ENCODE data around the gene IDH3G.

DNA sequence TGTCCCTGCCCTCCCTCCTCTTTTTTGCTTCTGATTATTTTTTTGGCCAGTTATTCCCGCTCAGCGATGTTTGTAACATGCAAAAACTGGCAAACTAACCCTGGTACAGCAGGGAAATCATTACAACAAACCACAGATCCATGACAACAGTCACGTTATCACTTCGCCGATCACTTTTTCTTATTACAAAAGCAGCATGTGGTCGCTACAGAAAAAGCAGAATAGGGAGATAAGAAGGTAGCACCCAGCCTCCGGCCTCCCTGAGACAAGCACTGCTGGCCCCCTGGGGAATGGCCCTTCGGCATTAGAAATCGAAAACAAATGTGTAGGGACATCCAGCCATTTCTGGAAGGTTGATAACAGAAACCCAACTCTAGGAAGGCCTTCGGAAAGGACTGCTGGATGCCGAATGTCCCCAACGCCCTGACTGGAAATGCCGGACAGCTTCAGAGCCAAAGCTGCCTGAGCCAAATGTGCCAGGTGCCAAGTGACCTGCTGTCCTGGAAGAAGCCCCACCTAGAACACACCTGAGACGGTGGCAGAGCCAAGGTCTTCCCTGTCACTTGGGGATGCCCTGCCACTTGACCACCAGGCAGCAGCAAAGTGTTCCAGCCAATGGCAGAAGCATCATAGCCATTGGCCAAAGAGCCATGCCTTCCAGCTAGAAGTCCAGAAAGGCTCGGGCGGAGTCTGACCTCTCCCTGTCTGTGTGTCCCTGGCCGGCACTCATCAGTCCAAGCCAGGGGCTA, 2.9 kb downstream of the IDH3G start:
- TF ChIP-seq CTCF (conservative IDR thresholded peaks at IDR 0.05; ENCODE audit: low read depth in 2 of 2) = no peak
- no peak for TF ChIP-seq POLR2AphosphoS5 (IDR thresholded peaks at IDR 0.05; ENCODE audit: low read depth)
- TF ChIP-seq ZNF331 (CRISPR knock-in tag; IDR thresholded peaks at IDR 0.05; ENCODE audit: low read depth) = no peak
- no peak for TF ChIP-seq CREB1 (CRISPR knock-in tag; IDR thresholded peaks at IDR 0.05; ENCODE audit: low read depth)
- no peak for TF ChIP-seq ETS1 (IDR thresholded peaks at IDR 0.05)
